NCI-H82 treated with DMSO at 0.1 percent for 48 hours (cell line): ENCODE results near the gene ABCG1.

ENCODE experiments used
- DNase-seq: peaks from one replicate; lab custom pipeline; 2025; ENCODE audit not compliant: unreplicated experiment; lab: John Stamatoyannopoulos, UW

Gene ABCG1

DNA sequence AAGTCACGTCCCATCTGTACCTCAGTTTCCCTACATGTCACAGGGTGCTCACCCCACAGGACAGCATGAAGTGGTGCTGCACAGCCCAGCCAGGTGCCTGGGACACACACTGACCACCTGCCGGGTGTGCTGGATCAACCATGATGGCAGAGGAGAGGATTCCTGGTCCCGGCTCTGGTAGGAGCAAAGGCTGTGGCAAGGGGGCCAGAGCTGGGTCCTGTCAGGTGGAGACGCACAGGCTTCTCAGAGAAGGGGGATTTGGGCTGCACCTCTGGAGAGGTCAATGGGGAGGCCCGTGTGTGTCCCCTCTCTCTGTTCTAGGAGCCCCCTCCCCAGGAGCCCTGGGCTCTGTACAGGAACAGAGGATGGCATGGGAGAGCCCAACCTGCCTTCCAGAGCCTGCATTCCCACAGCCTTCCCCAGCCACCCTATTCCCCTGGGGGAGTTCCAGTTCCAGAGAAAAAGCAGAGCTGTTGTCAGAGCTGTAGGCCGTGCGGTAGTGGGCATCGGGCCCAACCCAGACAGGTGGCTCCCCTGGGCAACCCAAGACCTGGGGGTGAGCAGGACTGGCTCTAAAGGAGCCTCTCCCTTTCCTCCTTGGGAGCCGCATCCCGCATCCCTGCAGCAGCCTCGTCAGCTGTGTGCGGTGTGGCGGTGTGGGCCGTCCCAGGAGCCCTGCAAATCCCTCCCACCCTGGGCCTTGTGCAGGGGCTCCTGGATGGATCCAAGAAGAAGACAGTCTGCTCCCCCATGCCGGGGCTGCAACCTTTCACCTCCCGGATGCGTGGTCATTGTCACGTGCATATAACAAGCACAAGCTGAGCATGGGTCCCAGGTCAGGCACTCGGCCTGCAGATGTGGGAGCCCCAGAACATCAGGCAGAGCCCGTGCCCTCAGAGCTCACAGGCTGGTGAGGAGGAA, 99.1 kb downstream of the ABCG1 start:
- no peak for DNase-seq

DNA sequence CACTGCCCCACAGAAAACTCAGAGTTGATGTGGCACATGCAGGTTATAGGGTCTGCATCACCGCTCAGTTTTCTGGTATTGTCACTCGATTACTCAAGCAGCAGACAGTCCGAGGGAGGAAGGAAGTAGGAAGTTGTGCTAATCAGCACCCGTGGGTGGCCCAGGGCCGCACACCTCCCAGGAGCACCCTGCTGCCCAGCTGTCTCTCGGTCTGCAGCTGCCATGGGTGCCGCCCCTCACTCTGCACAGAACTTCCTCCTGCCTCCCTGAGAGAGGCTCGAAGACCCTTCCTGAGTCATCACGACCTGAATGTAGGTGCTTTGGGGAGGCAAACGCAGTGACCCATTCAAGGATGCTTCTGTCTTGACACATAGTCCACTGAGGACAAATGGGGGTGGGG, 100.4 kb downstream of the ABCG1 start:
- DNase-seq, result no peak

- DNase-seq, result no peak
Measured at GRCh38 chr21:42319851-42320572, 101.1 kb downstream of the ABCG1 start.

DNA sequence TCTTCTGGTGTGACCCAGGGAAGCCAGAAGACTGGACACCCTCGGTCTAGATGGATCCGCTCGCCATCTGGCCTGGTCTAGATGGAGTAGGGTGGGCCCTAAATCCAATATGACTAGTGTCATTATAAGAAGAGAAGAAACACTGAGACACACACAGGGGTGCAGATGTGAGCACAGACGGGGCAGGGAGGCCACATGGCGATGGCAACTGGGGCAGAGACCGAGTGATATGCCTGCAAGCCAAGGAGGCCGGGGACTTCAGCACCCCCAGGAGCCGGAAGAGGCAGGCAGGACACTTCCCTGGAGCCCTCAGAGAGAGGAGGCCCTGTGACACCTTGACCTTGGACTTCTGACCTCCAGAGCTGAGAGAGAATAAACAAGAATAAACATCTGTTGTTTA, 101.9 kb downstream of the ABCG1 start:
- DNase-seq, result no peak

DNA sequence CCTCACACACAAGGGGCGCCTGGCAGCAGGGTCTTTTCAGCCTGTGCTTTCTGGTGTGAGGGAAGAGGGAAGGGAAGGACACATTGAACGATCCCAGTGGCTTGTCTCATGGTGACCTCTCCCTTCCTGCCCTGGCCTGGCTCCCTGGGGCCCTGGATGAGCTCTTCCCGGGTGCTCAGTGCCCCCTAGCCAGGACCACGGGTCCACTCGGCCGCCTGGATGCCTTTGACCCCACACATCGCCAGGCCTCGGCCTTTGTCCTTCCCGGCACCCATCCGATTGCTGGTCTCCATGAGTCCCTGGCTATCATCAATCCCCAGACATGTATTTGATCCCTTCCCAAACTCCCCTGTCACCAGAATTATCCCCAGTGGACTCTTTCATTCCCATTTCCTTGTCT, 102.3 kb downstream of the ABCG1 start:
- no peak for DNase-seq

DNA sequence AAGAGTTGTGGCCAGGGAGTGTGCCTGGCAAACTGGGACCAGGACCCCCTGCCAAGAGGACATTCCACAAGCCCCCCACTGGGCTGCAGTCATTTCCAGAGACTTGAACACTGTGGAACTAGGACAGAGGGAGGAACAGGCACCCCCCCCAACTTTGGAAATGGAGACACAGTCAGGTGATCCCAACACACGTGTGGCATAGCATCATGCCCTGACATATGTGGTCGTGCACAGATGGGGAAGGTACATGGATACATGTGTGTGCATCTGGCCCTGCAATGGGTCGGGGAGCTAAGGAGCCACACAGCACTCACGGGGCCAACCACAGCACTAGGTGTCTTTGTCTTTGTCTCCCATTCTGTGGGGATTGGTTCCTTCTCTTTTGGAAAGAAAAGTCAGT, 102.9 kb downstream of the ABCG1 start:
- DNase-seq, result no peak

DNA sequence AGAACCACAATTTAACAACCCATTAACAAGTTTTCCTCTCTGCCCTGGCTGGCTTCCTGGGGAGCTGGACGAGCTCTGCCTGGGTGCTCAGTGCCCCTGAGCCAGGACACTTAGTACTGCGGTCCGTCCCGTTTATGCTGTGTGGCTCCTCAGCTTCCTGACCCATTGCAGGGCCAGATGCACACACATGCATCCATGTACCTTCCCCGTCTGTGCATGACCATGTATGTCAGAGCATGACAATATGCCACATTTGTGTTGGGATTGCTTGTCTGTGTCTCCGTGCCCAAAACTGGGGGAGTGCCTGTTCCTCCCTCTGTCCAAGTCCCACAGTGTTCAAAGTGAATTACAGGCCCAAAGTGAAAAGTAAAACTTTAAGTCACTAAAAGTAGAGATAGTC, 106.0 kb downstream of the ABCG1 start:
- no peak for DNase-seq

GRCh38 chr21:42330380-42331371, 111.7 kb downstream of the ABCG1 start:
- no peak for DNase-seq

DNA sequence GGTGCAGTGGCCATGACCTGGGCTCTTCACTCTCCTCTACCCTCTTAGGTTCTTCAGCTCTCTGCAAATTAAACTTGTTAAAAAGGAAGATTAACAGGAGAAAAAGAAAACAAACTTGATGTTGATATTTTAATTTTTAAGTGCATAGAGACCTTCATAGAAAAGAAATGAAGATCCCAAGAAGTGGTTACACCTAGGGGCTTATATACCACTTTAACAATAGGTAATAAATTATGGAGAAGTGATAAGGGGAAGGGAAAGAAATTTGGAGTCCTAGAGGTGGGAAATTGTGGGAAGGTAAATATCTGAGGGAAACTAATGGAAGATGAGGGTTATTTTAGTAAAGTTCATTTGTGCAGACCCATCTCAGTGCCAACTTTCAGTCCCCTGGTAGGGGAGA, 112.7 kb downstream of the ABCG1 start:
- no peak for DNase-seq

DNA sequence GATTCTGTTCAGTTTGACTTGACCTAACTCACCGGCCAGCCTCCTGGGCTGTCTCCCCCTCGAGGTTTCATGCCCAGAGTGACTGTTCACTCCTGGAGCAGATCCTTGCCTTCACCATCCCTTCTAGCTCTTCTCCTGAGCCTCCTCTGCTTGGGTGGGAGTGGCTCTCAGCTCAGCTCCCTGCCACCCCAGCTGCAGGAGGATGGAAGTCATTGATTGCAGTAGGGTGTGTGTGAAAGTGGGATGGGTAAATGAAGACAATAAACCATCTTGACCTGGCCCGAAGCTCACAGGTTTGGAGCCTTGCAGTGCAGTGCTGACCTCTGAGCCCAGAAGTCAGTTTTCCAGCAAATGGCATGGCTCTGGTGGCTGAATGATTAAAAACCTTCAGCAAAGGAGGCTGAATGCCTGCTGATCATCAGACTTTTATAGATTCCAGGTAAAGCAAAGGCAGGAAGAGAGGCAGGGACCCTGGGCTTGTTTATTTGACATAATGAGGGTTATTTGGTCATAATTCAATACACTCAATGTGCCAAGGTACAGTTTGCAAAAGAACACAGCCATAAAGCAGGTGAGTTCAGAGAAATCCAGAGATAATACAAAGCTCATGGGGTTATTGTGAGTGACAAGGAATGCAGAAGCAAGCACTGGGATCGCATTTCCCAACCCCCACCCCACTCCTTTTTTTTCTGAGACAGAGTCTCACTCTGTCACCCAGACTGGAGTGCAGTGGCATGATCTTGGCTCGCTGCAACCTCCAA, 113.8 kb downstream of the ABCG1 start:
- DNase-seq, result no peak

DNA sequence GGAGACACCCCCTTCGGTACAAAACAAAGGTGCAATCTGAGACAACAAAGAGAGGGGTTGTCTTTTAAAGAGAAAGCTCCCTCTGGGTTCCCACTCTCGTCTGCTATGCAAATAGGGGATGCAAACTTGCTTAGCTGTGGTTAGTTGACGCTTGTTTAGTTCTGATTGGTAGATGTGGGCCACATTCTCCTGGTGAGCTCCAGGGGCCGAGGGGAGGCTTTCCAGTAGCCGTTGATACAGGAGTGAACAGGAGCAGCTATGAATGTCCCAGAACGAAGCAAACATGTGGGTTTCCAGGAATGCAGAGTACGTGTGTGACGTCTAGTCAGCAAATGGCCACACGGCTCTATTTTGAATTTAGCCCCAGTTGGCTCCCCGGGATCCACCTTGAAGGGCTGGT, 117.1 kb downstream of the ABCG1 start:
- DNase-seq, result no peak

- no peak for DNase-seq
Measured at GRCh38 chr21:42337276-42337675, 118.3 kb downstream of the ABCG1 start.

DNA sequence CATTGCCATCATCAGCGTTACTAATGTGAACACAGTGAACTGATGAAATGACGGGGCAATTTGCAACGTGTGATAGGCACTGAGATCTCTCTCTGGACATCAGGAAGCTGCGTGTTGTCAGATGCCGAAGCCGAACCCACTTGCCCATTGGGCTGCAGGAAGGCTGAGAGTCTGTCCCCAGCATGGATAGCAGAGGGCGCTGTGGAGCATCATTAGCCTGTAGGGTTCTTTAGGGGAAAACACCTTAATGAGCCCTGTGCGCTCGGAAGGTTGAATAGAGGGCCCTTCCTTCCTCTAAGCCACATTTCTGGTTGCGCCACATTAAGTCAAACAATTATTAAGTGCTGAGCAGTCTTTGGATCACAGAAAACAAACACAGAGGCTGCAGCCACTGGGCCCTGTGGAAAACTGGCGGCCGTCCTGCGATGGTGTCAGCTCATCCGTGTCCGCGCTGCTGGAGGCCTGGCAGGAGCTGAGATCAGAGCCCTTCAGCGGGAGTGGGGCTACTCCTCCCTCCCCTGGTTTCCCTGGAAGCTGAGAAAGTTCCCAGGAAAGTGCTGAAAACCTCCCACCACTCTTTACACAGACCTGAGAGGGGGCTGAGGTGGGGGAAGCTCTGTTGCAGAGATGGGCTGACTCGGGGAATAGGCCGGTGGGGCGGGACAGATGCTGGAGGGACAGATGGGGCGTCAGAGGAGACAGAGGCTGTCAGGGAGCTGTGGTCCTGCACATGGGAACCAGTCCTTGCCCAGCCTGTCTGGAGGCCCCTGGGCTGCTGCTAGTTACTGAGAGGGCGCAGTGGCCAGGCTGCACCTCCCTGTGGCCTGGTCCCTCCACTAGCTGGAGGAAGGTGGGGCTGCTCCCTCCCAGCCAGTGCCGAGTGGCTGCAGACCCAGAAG, 119.1 kb downstream of the ABCG1 start:
- peak; percentile 18 for DNase-seq

- DNase-seq, result no peak
Measured at GRCh38 chr21:42338729-42339715, 120.1 kb downstream of the ABCG1 start.

- no peak for DNase-seq
Measured at GRCh38 chr21:42340187-42341050, 121.5 kb downstream of the ABCG1 start.

DNA sequence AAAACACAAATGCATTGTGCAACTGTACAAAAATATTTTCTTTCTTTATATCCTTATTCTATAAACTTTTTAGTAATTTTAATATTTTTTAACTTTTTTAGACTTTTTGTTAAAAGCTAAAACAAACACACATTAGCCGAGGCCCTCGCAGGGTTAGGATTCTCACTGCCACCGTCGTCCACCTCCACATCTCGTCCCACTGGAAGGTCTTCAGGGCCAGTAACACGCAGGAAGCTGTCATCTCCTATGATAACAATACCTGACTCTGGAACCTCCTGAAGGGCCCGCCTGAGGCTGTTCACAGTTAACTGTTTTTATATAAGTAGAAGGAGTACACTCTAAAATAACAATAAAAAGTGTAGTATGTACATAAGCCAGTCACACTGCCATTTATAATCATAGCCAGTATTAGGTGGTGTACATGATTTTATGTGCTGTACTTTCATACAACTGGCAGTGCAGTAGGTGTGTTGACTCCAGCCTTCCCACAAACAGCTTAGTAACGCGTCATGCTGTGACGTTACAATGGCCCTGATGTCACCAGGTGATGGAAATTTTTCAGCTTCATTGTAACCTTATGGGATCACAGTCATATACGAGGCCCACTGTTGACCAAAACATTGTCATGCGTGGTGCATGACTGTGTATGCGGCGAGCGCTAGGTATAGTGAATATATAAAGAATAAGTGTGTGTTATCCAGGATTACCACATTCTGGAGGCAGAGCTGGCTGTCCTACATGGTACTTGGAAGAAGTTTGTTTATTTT, 123.0 kb downstream of the ABCG1 start:
- DNase-seq, result no peak

GRCh38 chr21:42343101-42343500, 124.2 kb downstream of the ABCG1 start:
- DNase-seq, result no peak
